Osteoblast (primary cell): ENCODE measurements around the gene PPP4R3B. TPM values are rescaled to one million over a fixed set of nuclear protein-coding genes. Genes with fewer than 3 reads are reported as not detected.

ENCODE experiments used
- DNase-seq: peaks from one replicate; pipeline ENCODE4 v3.0.0; 2011; ENCODE audit warnings: low spot score, mixed read lengths; ENCODE audit not compliant: insufficient read length; ENCODE audit errors: missing footprints
- H2AFZ ChIP-seq: 2 replicates; pipeline ENCODE4 v1.6.0; 2011; ENCODE audit warnings: mild to moderate bottlenecking, low read length
- H3K27ac ChIP-seq: 2 replicates; pipeline ENCODE4 v1.5.1; 2011; ENCODE audit warnings: mild to moderate bottlenecking, low read depth, low read length, moderate library complexity
- H3K27me3 ChIP-seq: 2 replicates; pipeline ENCODE4 v1.6.0; 2012; ENCODE audit warnings: mild to moderate bottlenecking, control low read depth, inconsistent platforms, low read length, moderate library complexity; ENCODE audit not compliant: insufficient read depth
- H3K36me3 ChIP-seq: 2 replicates; pipeline ENCODE4 v1.5.1; 2011; ENCODE audit warnings: mild to moderate bottlenecking, low read length, control low read depth, moderate library complexity; ENCODE audit not compliant: insufficient read depth
- H3K4me1 ChIP-seq: 2 replicates; pipeline ENCODE4 v1.5.1; 2011; ENCODE audit warnings: mild to moderate bottlenecking, low read length, control low read depth, moderate library complexity; ENCODE audit not compliant: insufficient read depth
- H3K4me2 ChIP-seq: 2 replicates; pipeline ENCODE4 v1.6.0; 2011; ENCODE audit warnings: mild to moderate bottlenecking, low read length; ENCODE audit not compliant: insufficient read depth
- H3K4me3 ChIP-seq: fragments of 200-600 bp; sonication (generic); 3 replicates; pipeline ENCODE4 v1.5.1; 2012; ENCODE audit warnings: mild to moderate bottlenecking, low read length, inconsistent platforms; ENCODE audit not compliant: insufficient read depth
- H3K79me2 ChIP-seq: 2 replicates; pipeline ENCODE4 v1.6.0; 2012; ENCODE audit warnings: mild to moderate bottlenecking, low read length, control low read depth, inconsistent platforms; ENCODE audit not compliant: insufficient read depth
- H3K9me3 ChIP-seq: 2 replicates; pipeline ENCODE4 v1.5.1; 2011; ENCODE audit warnings: low read depth, low read length, control low read depth
- H4K20me1 ChIP-seq: 2 replicates; pipeline ENCODE4 v1.6.0; 2012; ENCODE audit warnings: mild to moderate bottlenecking, low read length, control low read depth; ENCODE audit not compliant: insufficient read depth
- total RNA-seq: library from RNA; depleted of rRNA; stranded (reverse); fragments of >200 nt; gene quantifications from 2 replicates; pipeline ENCODE4 v1.2.3, GENCODE V29; 2012
- TF ChIP-seq, protein P1 (sequence below): IDR thresholded peaks from 2 replicates; pipeline ENCODE4 v1.5.1; 2011; ENCODE audit warnings: mild to moderate bottlenecking, low read depth, low read length, moderate library complexity; ENCODE audit errors: extremely low read depth

The PPP4R3B gene
- total RNA-seq, 1 donor: 37.6 TPM

DNA sequence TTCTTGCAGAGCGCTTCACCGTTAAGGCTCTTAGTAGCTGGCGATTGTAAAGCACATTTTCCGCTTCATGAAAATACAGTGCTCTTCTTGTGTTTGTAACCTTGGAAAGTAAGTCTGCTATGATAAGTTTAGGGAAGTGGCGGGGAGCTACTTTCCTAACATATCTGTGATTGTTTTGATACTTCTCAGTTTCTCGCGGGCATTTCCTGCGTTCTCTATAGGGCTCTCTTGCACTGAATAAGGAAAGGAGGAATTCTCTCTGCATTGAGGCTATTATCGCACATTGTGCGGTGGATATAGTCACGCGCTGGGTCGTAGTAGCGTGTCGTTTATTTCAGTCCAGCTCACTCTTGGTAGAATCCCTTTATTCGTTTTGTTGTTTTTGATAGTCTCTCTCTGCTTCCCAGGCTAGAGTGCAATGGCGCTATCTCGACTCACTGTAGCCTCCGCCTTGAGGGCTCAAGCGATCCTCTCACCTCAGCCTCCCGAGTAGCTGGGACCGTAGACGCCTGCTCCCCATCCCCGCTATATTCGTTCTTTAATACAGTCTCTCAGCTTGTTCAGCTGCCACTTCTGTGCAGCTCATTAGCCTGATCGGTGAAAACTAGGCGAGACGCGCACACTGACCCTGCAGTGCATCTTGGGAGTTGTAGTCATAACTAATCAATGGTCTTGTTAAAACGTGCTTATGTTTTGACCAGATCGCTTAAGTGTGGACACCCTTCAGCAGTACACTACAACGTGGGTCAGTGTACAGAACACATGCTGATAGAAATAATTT is 1.0 kb upstream of the PPP4R3B start:
- H2AFZ ChIP-seq: peak overlapping the region; percentile 89
- peaks cover 13% of the 10 kb centered on the region for H3K36me3 ChIP-seq
- peak overlapping the region; percentile 83 for H3K4me2 ChIP-seq
- H3K9me3 ChIP-seq: no peaks in the 10 kb centered on the region
- peak; percentile 85 for DNase-seq
- H3K4me3 ChIP-seq: peak overlapping the region; percentile 81
- TF ChIP-seq, protein P1, sequence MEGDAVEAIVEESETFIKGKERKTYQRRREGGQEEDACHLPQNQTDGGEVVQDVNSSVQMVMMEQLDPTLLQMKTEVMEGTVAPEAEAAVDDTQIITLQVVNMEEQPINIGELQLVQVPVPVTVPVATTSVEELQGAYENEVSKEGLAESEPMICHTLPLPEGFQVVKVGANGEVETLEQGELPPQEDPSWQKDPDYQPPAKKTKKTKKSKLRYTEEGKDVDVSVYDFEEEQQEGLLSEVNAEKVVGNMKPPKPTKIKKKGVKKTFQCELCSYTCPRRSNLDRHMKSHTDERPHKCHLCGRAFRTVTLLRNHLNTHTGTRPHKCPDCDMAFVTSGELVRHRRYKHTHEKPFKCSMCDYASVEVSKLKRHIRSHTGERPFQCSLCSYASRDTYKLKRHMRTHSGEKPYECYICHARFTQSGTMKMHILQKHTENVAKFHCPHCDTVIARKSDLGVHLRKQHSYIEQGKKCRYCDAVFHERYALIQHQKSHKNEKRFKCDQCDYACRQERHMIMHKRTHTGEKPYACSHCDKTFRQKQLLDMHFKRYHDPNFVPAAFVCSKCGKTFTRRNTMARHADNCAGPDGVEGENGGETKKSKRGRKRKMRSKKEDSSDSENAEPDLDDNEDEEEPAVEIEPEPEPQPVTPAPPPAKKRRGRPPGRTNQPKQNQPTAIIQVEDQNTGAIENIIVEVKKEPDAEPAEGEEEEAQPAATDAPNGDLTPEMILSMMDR: no peak
- peaks cover 19% of the 10 kb centered on the region for H3K4me1 ChIP-seq
- H3K27ac ChIP-seq: peak overlapping the region; percentile 72
- peaks cover 77% of the 10 kb centered on the region for H3K79me2 ChIP-seq
- H4K20me1 ChIP-seq: peaks cover 21% of the 10 kb centered on the region
- no peaks in the 10 kb centered on the region for H3K27me3 ChIP-seq

- Histone ChIP-seq H3K4me2 (peak overlapping the region; percentile 83), H2AFZ (peak overlapping the region; percentile 89), H3K36me3 (peaks cover 14% of the 10 kb centered on the region), H3K79me2 (peaks cover 81% of the 10 kb centered on the region), H3K4me3 (peak overlapping the region; percentile 81), H3K27ac (peak overlapping the region; percentile 72), H4K20me1 (peaks cover 21% of the 10 kb centered on the region), H3K27me3 (no peaks in the 10 kb centered on the region), H3K4me1 (peaks cover 19% of the 10 kb centered on the region), H3K9me3 (no peaks in the 10 kb centered on the region)
- DNase-seq: no peak
- TF ChIP-seq, protein P1: no peak
Observed at GRCh38 chr2:55618025-55618274, 528 bp upstream of the PPP4R3B start.

DNA sequence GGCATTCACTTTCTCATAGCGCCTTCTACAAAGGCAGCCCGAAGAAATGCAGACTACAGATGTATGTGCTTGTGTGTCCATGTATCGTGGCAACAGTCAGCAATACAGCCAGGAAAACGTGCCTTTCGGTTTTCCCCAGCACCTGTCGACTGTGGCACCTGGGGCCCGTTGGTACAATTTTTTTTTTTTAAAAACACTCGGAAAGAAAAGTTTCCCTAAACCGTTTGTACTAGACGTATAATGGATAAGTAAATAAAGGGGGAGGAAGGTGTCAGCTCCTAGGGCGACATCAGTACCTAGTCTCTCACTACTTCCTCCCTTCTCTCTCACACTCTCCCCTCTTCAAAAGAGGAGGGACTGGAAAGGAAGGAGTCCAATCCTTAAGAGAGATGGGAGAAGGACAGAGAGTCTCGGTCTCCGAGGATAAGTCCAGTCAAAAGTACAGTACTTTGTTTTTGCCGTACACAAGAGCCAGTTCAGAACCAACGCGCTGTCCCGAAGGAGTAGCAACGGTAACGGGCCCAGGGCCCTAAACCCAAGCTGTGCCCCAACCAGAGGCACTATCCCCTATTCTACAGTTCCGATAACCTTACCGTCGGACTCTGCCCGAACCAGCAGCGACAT is 759 bp downstream of the PPP4R3B start:
- H3K4me2 ChIP-seq: peak overlapping the region; percentile 93
- peaks cover 19% of the 10 kb centered on the region for H3K4me1 ChIP-seq
- H3K9me3 ChIP-seq: no peaks in the 10 kb centered on the region
- H3K79me2 ChIP-seq: peaks cover 86% of the 10 kb centered on the region
- peak overlapping the region; percentile 81 for H3K4me3 ChIP-seq
- no peaks in the 10 kb centered on the region for H3K27me3 ChIP-seq
- H3K36me3 ChIP-seq: peaks cover 25% of the 10 kb centered on the region
- H4K20me1 ChIP-seq: peaks cover 21% of the 10 kb centered on the region
- H2AFZ ChIP-seq: peak overlapping the region; percentile 90
- TF ChIP-seq, protein P1: no peak
- peak; percentile 77 for DNase-seq
- H3K27ac ChIP-seq: peak overlapping the region; percentile 77

DNA sequence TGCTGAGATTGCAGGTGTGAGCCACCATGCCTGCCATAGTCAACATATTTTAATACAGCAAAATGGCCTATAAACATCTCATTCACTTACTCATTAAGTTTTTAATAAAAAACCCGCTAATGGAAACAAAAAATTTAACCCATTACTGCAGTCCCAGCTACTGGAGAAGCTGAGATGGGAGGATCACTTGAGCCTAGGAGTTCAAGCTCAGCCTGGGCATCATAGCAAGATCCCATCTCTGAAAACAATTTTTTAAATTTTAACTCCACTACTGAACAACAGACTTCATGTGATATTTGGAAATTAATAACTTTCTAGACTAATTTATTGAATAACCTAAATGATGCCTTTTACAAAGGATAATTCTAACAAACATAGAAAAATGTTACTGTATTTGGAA is 5.4 kb downstream of the PPP4R3B start:
- no peak for DNase-seq
- peaks cover 10% of the 10 kb centered on the region for H3K4me1 ChIP-seq
- TF ChIP-seq, protein P1: no peak
- no peaks in the 10 kb centered on the region for H3K9me3 ChIP-seq
- no peak overlapping the region for H3K4me3 ChIP-seq
- H3K27me3 ChIP-seq: no peaks in the 10 kb centered on the region
- peaks cover 93% of the 10 kb centered on the region for H3K79me2 ChIP-seq
- no peak overlapping the region for H3K27ac ChIP-seq
- H3K36me3 ChIP-seq: peaks cover 40% of the 10 kb centered on the region
- H3K4me2 ChIP-seq: no peak overlapping the region
- peaks cover 15% of the 10 kb centered on the region for H4K20me1 ChIP-seq
- no peak overlapping the region for H2AFZ ChIP-seq
